Stomach smooth muscle (tissue), 2 donors: Measurements from ENCODE around the gene FAM241A.
"Not testable (repeated sequence)": the region's sequence is repeated elsewhere in the genome, so short reads cannot be mapped to it uniquely, and the experiment has no call there.

Experiments
- H3K27ac ChIP-seq: one replicate; pipeline ENCODE4 v1.7.0; 2013; ENCODE audit warnings: mild to moderate bottlenecking, low read length, inconsistent platforms
- H3K27me3 ChIP-seq, 2 donors: one replicate each; pipeline ENCODE4 v1.7.0; 2013; ENCODE audit warnings: low read length in 2 of 2; ENCODE audit not compliant: insufficient read depth in 2 of 2, control insufficient read depth in 1 of 2
- H3K36me3 ChIP-seq, 2 donors: one replicate each; pipeline ENCODE4 v1.7.0; 2013; ENCODE audit warnings: low read length in 2 of 2; ENCODE audit not compliant: control insufficient read depth in 2 of 2, insufficient read depth in 2 of 2
- H3K4me1 ChIP-seq: one replicate; pipeline ENCODE4 v1.7.0; 2013; ENCODE audit warnings: low read length; ENCODE audit not compliant: control insufficient read depth, insufficient read depth
- H3K4me3 ChIP-seq, 2 donors: one replicate each; pipeline ENCODE4 v1.7.0; 2013; ENCODE audit warnings: low read length in 2 of 2
- H3K9ac ChIP-seq, 2 donors: one replicate each; pipeline ENCODE4 v1.7.0; 2013; ENCODE audit warnings: low read length in 2 of 2, mild to moderate bottlenecking in 1 of 2
- H3K9me3 ChIP-seq, 2 donors: one replicate each; pipeline ENCODE4 v1.7.0; 2013; ENCODE audit warnings: low read length in 2 of 2; ENCODE audit not compliant: control insufficient read depth in 2 of 2
- donor health status: healthy.
- donor health status: Pancreatic carcinoma.

FAM241A gene

DNA sequence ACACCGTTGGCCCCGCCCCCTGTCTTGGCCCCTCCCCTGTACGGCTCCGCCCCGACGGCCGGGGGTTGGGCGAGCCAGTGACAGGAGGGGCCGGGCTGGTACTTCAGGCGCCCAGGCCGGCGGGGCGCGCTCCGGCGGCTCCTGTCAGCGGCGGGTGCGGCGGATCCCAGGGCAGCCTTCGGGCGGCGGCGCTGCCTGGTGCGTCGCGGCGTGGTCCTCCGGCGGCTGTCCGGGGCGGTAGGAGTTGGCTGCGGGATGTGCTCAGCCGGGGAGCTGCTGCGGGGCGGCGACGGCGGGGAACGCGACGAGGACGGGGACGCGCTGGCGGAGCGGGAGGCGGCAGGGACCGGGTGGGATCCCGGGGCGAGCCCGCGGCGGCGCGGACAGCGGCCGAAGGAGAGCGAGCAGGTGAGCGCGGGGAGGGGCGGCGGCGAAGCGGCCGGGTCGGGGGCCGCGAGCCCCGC is at the start of gene FAM241A:
FAM241A (plus strand) TSS at position 129 of the 464 bp plus-strand sequence; CDS start at position 256, 127 bp downstream.
- Histone ChIP-seq H3K9me3 (no peaks in the 10 kb centered on the region), H3K9ac (peak within 1 kb of the TSS; percentile 72 to 79), H3K27ac (peak within 1 kb of the TSS; percentile 78), H3K36me3 (no peaks in the 10 kb centered on the region), H3K4me3 (peak within 1 kb of the TSS; percentile 90 to 97), H3K27me3 (no peaks in the 10 kb centered on the region), H3K4me1 (peaks cover 8% of the 10 kb centered on the region)

DNA sequence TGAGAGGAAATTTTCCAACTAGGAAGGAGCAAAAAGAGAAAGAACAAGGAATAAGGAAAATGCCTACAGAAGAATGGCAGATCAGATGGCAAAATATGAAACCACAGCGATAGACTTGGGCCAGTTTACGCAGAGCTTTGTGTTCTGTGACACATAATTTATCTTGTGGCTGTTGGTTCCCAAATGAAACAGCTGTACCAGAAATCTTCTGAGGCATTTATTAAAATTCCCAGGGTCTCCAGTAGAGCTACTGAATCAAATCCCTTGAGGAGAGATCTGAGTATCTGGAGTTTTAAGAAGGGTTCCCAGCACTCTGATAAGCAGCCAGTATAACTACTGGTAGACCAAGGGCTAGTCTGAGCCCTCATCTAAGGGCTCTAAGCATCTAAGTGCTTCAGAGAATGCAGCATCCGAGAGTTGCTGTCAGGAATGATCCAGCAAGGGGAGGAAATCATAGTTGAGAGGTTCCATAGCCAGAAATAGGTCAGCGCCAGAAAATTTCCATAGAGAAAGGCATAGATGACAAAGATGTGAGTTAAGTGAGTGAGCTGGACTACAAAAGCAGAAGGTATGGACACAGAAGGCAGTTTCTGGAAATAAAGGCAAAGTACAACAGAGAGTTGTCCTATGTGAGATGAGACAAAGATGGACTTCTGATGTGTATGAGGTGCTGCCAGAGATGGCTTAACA is 46.3 kb upstream of the FAM241A start:
- Histone ChIP-seq H3K4me3 (no peak overlapping the region), H3K36me3 (no peaks in the 10 kb centered on the region), H3K4me1 (no peaks in the 10 kb centered on the region), H3K9ac (no peak overlapping the region), H3K27ac (no peak overlapping the region), H3K9me3 (no peaks in the 10 kb centered on the region), H3K27me3 (no peaks in the 10 kb centered on the region)

DNA sequence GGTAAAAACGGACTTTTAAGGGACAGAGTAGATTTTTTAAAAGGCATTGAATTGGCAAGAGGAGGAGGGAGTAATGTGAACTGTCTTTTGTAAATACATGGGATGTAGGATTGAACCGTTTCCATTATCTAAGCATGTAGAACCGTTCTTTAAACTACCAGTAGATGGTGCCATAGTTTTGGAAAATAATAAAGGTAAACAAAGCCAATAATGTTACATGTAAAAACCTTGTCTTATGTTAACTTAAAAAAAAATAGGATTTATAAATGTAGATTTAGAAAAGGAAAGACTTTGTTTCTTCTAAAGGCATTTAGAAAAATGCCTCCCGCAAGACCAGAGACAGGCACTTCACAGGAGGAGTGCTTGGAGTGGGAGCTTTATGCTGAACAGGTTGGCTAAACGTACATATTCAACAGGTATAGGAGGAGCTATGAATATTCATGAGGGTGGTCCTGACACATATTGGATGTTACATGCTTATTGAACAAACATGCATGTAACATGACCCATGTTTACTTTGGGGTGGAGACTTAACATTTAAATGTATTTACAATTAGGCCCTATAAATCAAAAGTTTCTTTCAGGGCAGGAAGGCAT is 45.5 kb upstream of the FAM241A start:
- Histone ChIP-seq H3K4me1 (no peaks in the 10 kb centered on the region), H3K9ac (no peak overlapping the region), H3K27me3 (no peaks in the 10 kb centered on the region), H3K36me3 (no peaks in the 10 kb centered on the region), H3K27ac (no peak overlapping the region), H3K4me3 (no peak overlapping the region), H3K9me3 (no peaks in the 10 kb centered on the region)

DNA sequence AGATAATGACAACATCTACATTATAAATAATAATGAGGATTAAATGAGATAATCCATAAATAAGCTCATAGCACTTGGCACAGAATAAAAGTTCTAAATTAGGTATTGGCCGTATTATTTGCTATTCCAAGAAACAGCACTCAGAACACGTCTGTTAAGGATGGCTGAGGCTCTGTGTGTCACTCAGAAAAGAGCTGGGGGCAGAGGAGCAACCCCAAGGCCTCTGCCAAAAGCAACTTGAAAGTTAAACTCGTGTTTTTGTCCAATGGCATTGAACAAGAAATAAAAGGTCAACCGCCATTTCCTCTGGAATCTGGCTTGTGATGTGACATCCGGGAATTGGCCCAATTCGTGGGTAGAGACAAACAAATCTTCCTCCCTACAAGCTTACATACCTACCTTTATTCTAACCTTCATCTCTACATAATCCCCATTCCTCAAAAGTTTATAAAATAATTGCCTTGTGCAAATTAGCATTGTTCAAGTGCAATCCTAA is 42.3 kb upstream of the FAM241A start:
- Histone ChIP-seq H3K4me1 (no peaks in the 10 kb centered on the region), H3K9ac (no peak overlapping the region), H3K27me3 (no peaks in the 10 kb centered on the region), H3K4me3 (no peak overlapping the region), H3K36me3 (no peaks in the 10 kb centered on the region), H3K9me3 (no peaks in the 10 kb centered on the region), H3K27ac (no peak overlapping the region)

DNA sequence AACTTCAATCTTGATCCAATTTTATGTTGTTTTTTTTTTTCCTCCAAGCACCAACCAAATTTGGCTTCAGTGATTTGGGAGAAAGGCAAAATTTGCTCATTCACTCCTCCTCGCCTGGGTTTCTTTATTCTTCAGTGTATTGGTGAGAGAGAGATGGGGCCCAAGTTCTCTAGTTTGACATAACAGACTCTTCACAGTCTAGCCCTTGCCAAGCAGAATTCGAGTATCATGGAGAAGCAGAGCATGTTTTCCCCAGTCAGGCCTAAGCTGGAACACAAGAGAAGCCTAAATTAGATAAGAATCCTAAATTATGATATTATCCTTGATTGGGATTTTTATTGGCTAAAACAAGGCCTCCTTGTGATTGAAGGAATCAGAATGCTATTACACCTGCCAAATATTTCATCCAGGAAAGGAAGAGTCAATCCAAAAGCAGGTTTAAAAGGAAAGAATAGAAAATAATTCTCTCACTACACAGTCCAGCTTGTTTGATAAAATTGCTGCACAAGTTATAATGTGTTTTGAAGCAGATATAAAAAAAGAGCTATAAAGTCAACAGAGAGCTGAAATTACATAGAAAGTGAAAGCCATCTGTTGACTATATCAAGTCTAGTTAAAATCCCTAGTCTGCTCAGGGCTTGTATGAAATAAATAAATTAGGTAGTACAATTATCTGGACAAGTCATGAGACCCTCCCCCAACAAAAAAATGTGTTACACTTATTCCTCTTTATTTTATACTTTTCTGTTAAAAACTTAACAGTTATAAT is 39.9 kb upstream of the FAM241A start:
- Histone ChIP-seq H3K9ac (no peak overlapping the region), H3K4me1 (no peaks in the 10 kb centered on the region), H3K27me3 (no peaks in the 10 kb centered on the region), H3K4me3 (no peak overlapping the region), H3K9me3 (no peaks in the 10 kb centered on the region), H3K36me3 (no peaks in the 10 kb centered on the region), H3K27ac (no peak overlapping the region)

DNA sequence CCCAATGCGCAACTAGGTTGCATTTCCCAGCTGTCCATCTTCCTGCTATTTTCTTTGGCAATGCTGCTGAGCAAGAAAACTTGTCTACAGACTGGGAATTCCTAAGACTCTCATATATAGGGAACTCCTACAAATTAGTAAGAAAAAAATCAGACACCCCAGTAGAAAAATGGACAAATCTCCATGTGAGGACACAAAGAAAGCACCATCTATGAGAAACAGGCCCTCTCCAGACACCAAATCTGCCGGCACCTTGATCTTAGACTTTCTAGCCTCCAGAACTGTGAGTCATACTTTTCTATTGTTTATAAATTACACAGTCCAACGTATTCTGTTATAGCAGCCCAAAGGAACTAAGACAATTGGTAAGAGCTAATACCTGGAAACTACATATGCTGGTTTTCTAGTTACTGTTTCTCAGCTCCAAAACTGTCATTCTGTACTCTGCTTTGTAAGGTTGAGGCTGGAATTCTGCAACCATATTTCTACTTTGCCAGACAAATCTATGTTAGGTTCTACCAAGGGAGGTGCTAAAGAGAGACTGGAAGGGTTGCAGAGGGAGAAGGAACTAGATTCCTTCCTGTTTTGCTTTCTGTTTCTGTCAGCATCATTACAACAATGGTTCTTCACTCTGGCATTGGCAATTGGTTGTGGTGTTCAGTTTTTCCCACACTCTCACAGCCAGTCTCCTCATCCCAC is 35.7 kb upstream of the FAM241A start:
- H3K27me3 ChIP-seq, result no peaks in the 10 kb centered on the region
- no peak overlapping the region for H3K9ac ChIP-seq

DNA sequence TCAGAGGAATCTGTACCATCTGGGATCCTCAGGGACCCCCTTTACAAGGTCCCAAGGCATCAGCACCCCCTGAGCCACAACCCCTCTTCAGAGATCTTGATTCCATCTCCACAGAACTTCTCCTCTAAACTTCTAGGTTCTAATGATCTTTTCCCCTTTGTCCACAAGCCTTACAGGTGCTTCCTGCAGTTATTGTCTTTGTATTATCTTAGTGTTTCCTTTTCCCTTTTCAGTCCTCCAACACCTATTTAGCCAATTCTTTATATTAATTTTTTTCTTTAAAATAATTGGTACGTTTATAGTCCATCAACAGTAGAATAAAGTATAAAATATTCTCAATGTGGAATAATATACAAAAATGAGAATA is 35.2 kb upstream of the FAM241A start:
- H3K4me3 ChIP-seq, result no peak overlapping the region
- H3K9ac ChIP-seq, result no peak overlapping the region
- no peaks in the 10 kb centered on the region for H3K4me1 ChIP-seq
- H3K27ac ChIP-seq, result no peak overlapping the region
- no peaks in the 10 kb centered on the region for H3K27me3 ChIP-seq
- H3K36me3 ChIP-seq, result no peaks in the 10 kb centered on the region
- H3K9me3 ChIP-seq, result no peaks in the 10 kb centered on the region

More for the DNA sequence above, 35.7 kb upstream of the FAM241A start:
- Histone ChIP-seq H3K9me3 (no peaks in the 10 kb centered on the region), H3K27ac (no peak overlapping the region), H3K36me3 (no peaks in the 10 kb centered on the region), H3K4me3 (no peak overlapping the region), H3K4me1 (no peaks in the 10 kb centered on the region)

DNA sequence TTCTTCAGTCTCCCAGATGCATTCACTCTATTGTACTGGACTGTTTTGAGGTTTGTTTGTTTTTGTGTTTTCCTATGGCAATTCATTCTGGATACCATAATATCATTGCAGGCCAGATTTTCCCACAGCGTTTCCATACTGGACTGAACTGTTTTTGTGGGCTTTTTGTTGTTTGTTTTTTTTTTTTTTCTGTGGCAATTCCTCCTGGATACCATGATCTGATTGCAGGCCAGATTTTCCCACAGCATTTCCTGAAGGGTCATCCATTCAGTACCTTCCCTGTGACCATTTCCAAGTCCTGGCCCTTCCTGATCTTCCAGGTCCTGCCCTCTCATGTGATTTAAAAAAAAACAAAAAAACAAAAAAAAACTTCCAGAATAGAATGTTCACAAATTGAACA is 33.9 kb upstream of the FAM241A start:
- Histone ChIP-seq H3K4me3 (no peak overlapping the region), H3K9me3 (no peaks in the 10 kb centered on the region), H3K27ac (no peak overlapping the region), H3K4me1 (no peaks in the 10 kb centered on the region), H3K36me3 (no peaks in the 10 kb centered on the region), H3K9ac (no peak overlapping the region), H3K27me3 (no peaks in the 10 kb centered on the region)

DNA sequence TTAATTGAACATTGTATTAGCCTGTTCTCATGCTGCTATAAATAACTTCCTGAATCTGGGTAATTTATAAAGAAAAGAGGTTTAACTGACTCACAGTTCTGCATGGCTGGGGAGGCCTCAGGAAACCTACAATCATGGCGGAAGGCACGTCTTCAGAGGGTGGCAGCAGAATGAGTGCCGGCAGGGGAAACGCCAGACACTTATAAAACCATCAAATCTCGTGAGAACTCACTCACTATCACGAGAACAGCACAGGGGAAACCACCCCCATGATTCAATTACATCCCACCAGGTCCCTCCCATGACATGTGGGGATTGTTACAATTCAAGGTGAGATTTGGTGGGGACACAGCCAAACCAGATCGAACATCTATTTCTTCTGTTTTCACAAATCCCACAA is 33.2 kb upstream of the FAM241A start:
- not testable (repeated sequence) for H3K27ac ChIP-seq, H3K27me3 ChIP-seq, H3K36me3 ChIP-seq, H3K9ac ChIP-seq, H3K4me3 ChIP-seq, H3K9me3 ChIP-seq, H3K4me1 ChIP-seq

DNA sequence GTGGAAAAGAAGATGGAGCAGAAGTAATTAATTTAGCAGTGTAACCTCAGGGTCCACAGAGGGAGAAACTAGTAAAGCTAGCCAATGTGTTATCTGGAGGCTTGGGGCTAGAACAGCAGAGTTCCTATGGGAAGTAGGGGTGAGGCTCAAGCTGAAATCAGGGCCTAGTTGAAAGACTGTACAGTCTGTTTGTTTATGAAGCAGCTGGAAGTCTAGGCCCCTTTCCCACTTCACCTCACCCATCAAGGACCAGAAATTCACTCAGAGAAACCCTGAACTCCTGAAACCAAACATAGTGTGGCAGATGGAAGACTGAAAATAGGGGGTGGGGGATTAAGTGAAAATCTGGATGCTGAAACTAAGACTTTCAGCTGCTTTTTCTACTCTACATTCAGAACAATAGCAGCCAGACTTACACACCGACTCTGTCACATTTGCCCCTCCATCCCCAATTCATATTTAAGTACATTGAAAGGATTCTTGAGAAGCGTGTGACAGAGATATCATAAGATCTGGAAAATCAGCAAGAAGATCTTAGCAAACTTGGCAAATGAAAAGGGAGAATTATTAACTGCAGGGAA is 32.6 kb upstream of the FAM241A start:
- Histone ChIP-seq H3K9ac (no peak overlapping the region), H3K27me3 (no peaks in the 10 kb centered on the region), H3K9me3 (no peaks in the 10 kb centered on the region), H3K4me1 (no peaks in the 10 kb centered on the region), H3K4me3 (no peak overlapping the region), H3K27ac (no peak overlapping the region), H3K36me3 (no peaks in the 10 kb centered on the region)
